Spinal cord (tissue), 10 donors: ENCODE measurements around the gene RPS15A. TPM values are rescaled to one million over a fixed set of nuclear protein-coding genes. Genes with fewer than 3 reads are reported as not detected.

ENCODE experiments used
- DNase-seq, 6 donors: peaks; one replicate each; pipeline versions ENCODE4 v3.0.0 to v3.0.0-alpha.2; 2013 to 2015; ENCODE audit warnings: low spot score in 6 of 6, low read depth in 4 of 6
- H3K27ac ChIP-seq: one replicate; pipeline ENCODE4 v1.5.1; 2013; ENCODE audit warnings: low read depth, low read length, control low read depth
- H3K27me3 ChIP-seq: one replicate; pipeline ENCODE4 v1.6.1; 2013; ENCODE audit warnings: low read length; ENCODE audit not compliant: control insufficient read depth, insufficient read depth
- H3K36me3 ChIP-seq: one replicate; pipeline ENCODE4 v1.6.1; 2013; ENCODE audit warnings: low read length; ENCODE audit not compliant: control insufficient read depth, insufficient read depth
- H3K4me1 ChIP-seq: one replicate; pipeline ENCODE4 v1.6.1; 2013; ENCODE audit warnings: low read length; ENCODE audit not compliant: control insufficient read depth, insufficient read depth
- H3K4me3 ChIP-seq: one replicate; pipeline ENCODE4 v1.5.1; 2013; ENCODE audit warnings: low read depth, low read length, control low read depth
- H3K9me3 ChIP-seq: one replicate; pipeline ENCODE4 v1.6.1; 2013; ENCODE audit warnings: low read length; ENCODE audit not compliant: control insufficient read depth, insufficient read depth
- WGBS: methylation state at CpG from one replicate; pipeline ENCODE4 v1.1.5; 2013; ENCODE audit warnings: missing lambda C conversion rate; ENCODE audit not compliant: insufficient coverage; 5-methylcytosine and 5-hydroxymethylcytosine counted together
- polyA plus RNA-seq, 2 donors: library from polyadenylated mRNA; unstranded; fragments of 120-200 nt; gene quantifications; one replicate each; pipeline ENCODE4 v1.2.1, GENCODE V29; 2013; ENCODE audit not compliant: insufficient read length in 2 of 2
- total RNA-seq, 2 donors: library from RNA; depleted of rRNA in 1 of 2; stranded (reverse); fragments of 120-200 nt in 1 of 2; fragments of >200 nt in 1 of 2; gene quantifications; one replicate each; pipeline versions ENCODE4 v1.2.3 to v1.2.4, GENCODE V29; 2013 to 2014
- donor health status: healthy.

RPS15A gene
- total and polyA plus RNA-seq, 4 donors, result 894 to 2,682 (median 948) TPM

- peak in 2 of 6 donors; percentile 6 to 38 for DNase-seq
- 0% methylated on average over 13 of the region's 15 CpGs for WGBS
- H3K4me1 ChIP-seq, result peaks cover 21% of the 10 kb centered on the region
- H3K9me3 ChIP-seq, result no peaks in the 10 kb centered on the region
- H3K27me3 ChIP-seq, result no peaks in the 10 kb centered on the region
- H3K36me3 ChIP-seq, result peaks cover 5% of the 10 kb centered on the region
- peak overlapping the region; percentile 96 for H3K4me3 ChIP-seq
- H3K27ac ChIP-seq, result peak overlapping the region; percentile 92
Observed at GRCh38 chr16:18800775-18801144, 10.6 kb upstream of the RPS15A start.

- no peak for DNase-seq
- 0% methylated on average over 4 of the region's 8 CpGs for WGBS
- H3K9me3 ChIP-seq, result no peaks in the 10 kb centered on the region
- H3K27ac ChIP-seq, result peak overlapping the region; percentile 92
- H3K36me3 ChIP-seq, result peaks cover 5% of the 10 kb centered on the region
- peaks cover 21% of the 10 kb centered on the region for H3K4me1 ChIP-seq
- H3K27me3 ChIP-seq, result no peaks in the 10 kb centered on the region
- peak overlapping the region; percentile 96 for H3K4me3 ChIP-seq
Observed at GRCh38 chr16:18800293-18800692, 10.2 kb upstream of the RPS15A start.

- peak overlapping the region; percentile 96 for H3K4me3 ChIP-seq
- H3K36me3 ChIP-seq, result peaks cover 5% of the 10 kb centered on the region
- H3K27me3 ChIP-seq, result no peaks in the 10 kb centered on the region
- H3K4me1 ChIP-seq, result peaks cover 21% of the 10 kb centered on the region
- no peak overlapping the region for H3K27ac ChIP-seq
- peak in 1 of 6 donors; percentile 16 for DNase-seq
- no peaks in the 10 kb centered on the region for H3K9me3 ChIP-seq
- WGBS, result no CpG with 5 or more reads among the region's 3 CpGs
Observed at GRCh38 chr16:18799500-18799899, 9.4 kb upstream of the RPS15A start.

- no peak overlapping the region for H3K27ac ChIP-seq
- no peak for DNase-seq
- H3K4me1 ChIP-seq, result peaks cover 17% of the 10 kb centered on the region
- H3K27me3 ChIP-seq, result no peaks in the 10 kb centered on the region
- no peak overlapping the region for H3K4me3 ChIP-seq
- H3K36me3 ChIP-seq, result peaks cover 18% of the 10 kb centered on the region
- no CpG with 5 or more reads among the region's 4 CpGs for WGBS
- no peaks in the 10 kb centered on the region for H3K9me3 ChIP-seq
Observed at GRCh38 chr16:18797746-18798145, 7.6 kb upstream of the RPS15A start.

- no CpG with 5 or more reads among the region's 1 CpG for WGBS
- DNase-seq, result no peak
- Histone ChIP-seq H3K4me3 (no peak overlapping the region), H3K9me3 (no peaks in the 10 kb centered on the region), H3K27me3 (no peaks in the 10 kb centered on the region), H3K4me1 (peaks cover 7% of the 10 kb centered on the region), H3K36me3 (peaks cover 19% of the 10 kb centered on the region), H3K27ac (no peak overlapping the region)
Observed at GRCh38 chr16:18796377-18796776, 6.2 kb upstream of the RPS15A start.

GRCh38 chr16:18792836-18793433 is 2.8 kb upstream of the RPS15A start:
- H3K4me1 ChIP-seq, result peaks cover 14% of the 10 kb centered on the region
- WGBS, result 84% methylated on average over 10 of the region's 11 CpGs
- H3K36me3 ChIP-seq, result peaks cover 26% of the 10 kb centered on the region
- no peaks in the 10 kb centered on the region for H3K27me3 ChIP-seq
- DNase-seq, result no peak
- H3K4me3 ChIP-seq, result no peak overlapping the region
- H3K27ac ChIP-seq, result no peak overlapping the region
- no peaks in the 10 kb centered on the region for H3K9me3 ChIP-seq

- H3K36me3 ChIP-seq, result peaks cover 38% of the 10 kb centered on the region
- no peaks in the 10 kb centered on the region for H3K9me3 ChIP-seq
- H3K4me1 ChIP-seq, result peaks cover 29% of the 10 kb centered on the region
- no peak for DNase-seq
- no peaks in the 10 kb centered on the region for H3K27me3 ChIP-seq
- H3K4me3 ChIP-seq, result peak overlapping the region; percentile 70
- whole genome bisulfite sequencing, result 3% methylated on average over 2 of the region's 5 CpGs
- peak overlapping the region; percentile 65 for H3K27ac ChIP-seq
Observed at GRCh38 chr16:18789515-18789849, 652 bp downstream of the RPS15A start.

- Histone ChIP-seq H3K27ac (no peak overlapping the region), H3K27me3 (no peaks in the 10 kb centered on the region), H3K9me3 (no peaks in the 10 kb centered on the region), H3K4me3 (peak overlapping the region; percentile 70), H3K4me1 (peaks cover 29% of the 10 kb centered on the region), H3K36me3 (peaks cover 38% of the 10 kb centered on the region)
- DNase-seq, result no peak
- 16% methylated on average over 15 of the region's 20 CpGs for WGBS
Observed at GRCh38 chr16:18788828-18789514, 1.2 kb downstream of the RPS15A start.

GRCh38 chr16:18784917-18785623 is 5.1 kb downstream of the RPS15A start:
- Histone ChIP-seq H3K9me3 (no peaks in the 10 kb centered on the region), H3K27me3 (no peaks in the 10 kb centered on the region), H3K4me3 (no peak overlapping the region), H3K36me3 (peaks cover 35% of the 10 kb centered on the region), H3K27ac (no peak overlapping the region), H3K4me1 (peaks cover 22% of the 10 kb centered on the region)
- no peak for DNase-seq
- 65% methylated on average over 7 of the region's 8 CpGs for WGBS
